Ectodermal cell (in vitro differentiated cells): ENCODE results near the gene SHMT1.
"Not testable (repeated sequence)": the region's sequence is repeated elsewhere in the genome, so short reads cannot be mapped to it uniquely, and the experiment has no call there.

Experiments
- H3K27ac ChIP-seq: 2 replicates; pipeline ENCODE4 v1.7.0; 2013; ENCODE audit warnings: mild to moderate bottlenecking, low read depth, low read length; ENCODE audit not compliant: insufficient read depth, poor library complexity, severe bottlenecking
- H3K27me3 ChIP-seq: 2 replicates; pipeline ENCODE4 v1.7.0; 2013; ENCODE audit warnings: mild to moderate bottlenecking, low read length; ENCODE audit not compliant: insufficient read depth, control insufficient read depth, poor library complexity, severe bottlenecking
- H3K36me3 ChIP-seq: one replicate; pipeline ENCODE4 v1.7.0; 2013; ENCODE audit warnings: low read length; ENCODE audit not compliant: control insufficient read depth, insufficient read depth
- H3K4me1 ChIP-seq: one replicate; pipeline ENCODE4 v1.7.0; 2013; ENCODE audit warnings: low read length; ENCODE audit not compliant: control insufficient read depth, insufficient read depth
- H3K4me3 ChIP-seq: 2 replicates; pipeline ENCODE4 v1.7.0; 2013; ENCODE audit warnings: low read depth, low read length, control low read depth; ENCODE audit not compliant: insufficient read depth
- H3K9me3 ChIP-seq: 2 replicates; pipeline ENCODE4 v1.7.0; 2013; ENCODE audit warnings: mild to moderate bottlenecking, low read length, moderate library complexity; ENCODE audit not compliant: control insufficient read depth
- WGBS, 2 experiments: methylation state at CpG; one replicate each; pipeline ENCODE4 v1.1.7; 2013; ENCODE audit warnings: missing lambda C conversion rate in 2 of 2; 5-methylcytosine and 5-hydroxymethylcytosine counted together

The SHMT1 gene

GRCh38 chr17:18388266-18388665 lies 24.9 kb upstream of the SHMT1 start:
- not testable (repeated sequence) for H3K27ac ChIP-seq, H3K4me1 ChIP-seq, H3K36me3 ChIP-seq, H3K9me3 ChIP-seq, H3K27me3 ChIP-seq, H3K4me3 ChIP-seq
- 84 to 90% methylated on average over 4 of the region's 4 CpGs for WGBS, 2 experiments

- H3K27ac ChIP-seq, H3K27me3 ChIP-seq, H3K9me3 ChIP-seq, H3K4me3 ChIP-seq, H3K36me3 ChIP-seq, H3K4me1 ChIP-seq: not testable (repeated sequence)
- 87 to 88% methylated on average over 5 of the region's 5 CpGs for WGBS, 2 experiments
These were observed 24.2 kb upstream of the SHMT1 start for GRCh38 chr17:18387583-18387982.

- not testable (repeated sequence) for H3K27me3 ChIP-seq
These were observed 20.9 kb upstream of the SHMT1 start for GRCh38 chr17:18384271-18384670.

DNA sequence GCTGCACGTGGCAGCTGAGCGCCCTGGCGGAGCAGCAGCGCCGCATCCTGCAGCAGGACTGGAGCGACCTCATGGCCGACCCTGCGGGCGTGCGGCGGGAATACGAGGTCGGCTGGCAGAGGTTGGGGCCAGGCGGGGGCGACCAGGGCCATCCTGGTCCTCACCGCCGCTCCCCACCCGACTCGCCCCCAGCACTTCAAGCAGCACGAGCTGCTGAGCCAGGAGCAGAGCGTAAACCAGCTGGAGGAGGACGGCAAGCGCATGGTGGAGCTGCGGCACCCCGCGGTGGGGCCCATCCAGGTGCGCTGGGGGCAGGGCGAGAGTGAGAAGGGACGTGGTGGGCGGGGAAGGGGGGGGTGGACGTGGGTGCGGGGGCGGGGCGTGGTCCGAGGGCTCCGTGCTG lies 19.7 kb upstream of the SHMT1 start:
- H3K36me3 ChIP-seq, H3K4me1 ChIP-seq, H3K27me3 ChIP-seq, H3K4me3 ChIP-seq, H3K9me3 ChIP-seq, H3K27ac ChIP-seq: not testable (repeated sequence)
- WGBS, 2 experiments = 81 to 84% methylated on average over 36 of the region's 36 CpGs

More at GRCh38 chr17:18384271-18384670, 20.9 kb upstream of the SHMT1 start:
- not testable (repeated sequence) for H3K27ac ChIP-seq, H3K4me1 ChIP-seq, H3K9me3 ChIP-seq, H3K4me3 ChIP-seq, H3K36me3 ChIP-seq
- WGBS, 2 experiments = 94 to 97% methylated on average over 6 of the region's 7 CpGs

- no peaks in the 10 kb centered on the region for H3K9me3 ChIP-seq
- H3K4me3 ChIP-seq = no peak overlapping the region
- H3K36me3 ChIP-seq = no peaks in the 10 kb centered on the region
- H3K27me3 ChIP-seq = no peaks in the 10 kb centered on the region
- WGBS, 2 experiments = 93 to 95% methylated on average over 36 of the region's 36 CpGs
- no peak overlapping the region for H3K27ac ChIP-seq
- no peaks in the 10 kb centered on the region for H3K4me1 ChIP-seq
These were observed 19.2 kb upstream of the SHMT1 start for GRCh38 chr17:18382441-18383078.

DNA sequence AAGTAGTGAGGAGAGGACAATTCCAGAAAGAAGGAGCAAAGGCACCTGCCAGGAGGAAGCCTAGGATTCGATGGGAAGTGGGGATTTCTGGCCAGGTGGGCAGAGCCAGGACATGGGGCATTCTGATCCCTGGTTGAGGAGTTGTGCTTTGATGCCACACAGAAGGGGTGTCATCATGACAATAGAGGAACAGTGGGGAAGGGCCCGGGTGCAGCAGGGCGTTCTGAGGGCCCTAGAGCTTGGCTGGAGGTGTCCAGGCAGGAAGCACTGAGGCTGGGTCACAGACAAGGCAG lies 18.5 kb upstream of the SHMT1 start:
- no peaks in the 10 kb centered on the region for H3K27me3 ChIP-seq
- WGBS, 2 experiments = 86 to 88% methylated on average over 3 of the region's 3 CpGs
- H3K27ac ChIP-seq = no peak overlapping the region
- H3K36me3 ChIP-seq = no peaks in the 10 kb centered on the region
- no peaks in the 10 kb centered on the region for H3K4me1 ChIP-seq
- no peaks in the 10 kb centered on the region for H3K9me3 ChIP-seq
- H3K4me3 ChIP-seq = no peak overlapping the region

- no peaks in the 10 kb centered on the region for H3K4me1 ChIP-seq
These were observed 18.0 kb upstream of the SHMT1 start for GRCh38 chr17:18381158-18381952.

GRCh38 chr17:18380471-18381157 lies 17.3 kb upstream of the SHMT1 start:
- 86 to 89% methylated on average over 15 of the region's 15 CpGs for WGBS, 2 experiments

More at GRCh38 chr17:18381158-18381952, 18.0 kb upstream of the SHMT1 start:
- Histone ChIP-seq H3K4me3 (no peak overlapping the region), H3K36me3 (no peaks in the 10 kb centered on the region), H3K9me3 (no peaks in the 10 kb centered on the region), H3K27ac (no peak overlapping the region), H3K27me3 (no peaks in the 10 kb centered on the region)
- WGBS, 2 experiments = 93% methylated on average over 23 of the region's 23 CpGs

GRCh38 chr17:18379246-18380146 lies 16.1 kb upstream of the SHMT1 start:
- H3K27me3 ChIP-seq = no peaks in the 10 kb centered on the region
- H3K27ac ChIP-seq = no peak overlapping the region
- H3K4me1 ChIP-seq = no peaks in the 10 kb centered on the region
- 94% methylated on average over 16 of the region's 16 CpGs for WGBS, 2 experiments
- no peaks in the 10 kb centered on the region for H3K36me3 ChIP-seq
- H3K9me3 ChIP-seq = no peaks in the 10 kb centered on the region
- H3K4me3 ChIP-seq = no peak overlapping the region

More at GRCh38 chr17:18380471-18381157, 17.3 kb upstream of the SHMT1 start:
- Histone ChIP-seq H3K27ac (no peak overlapping the region), H3K9me3 (no peaks in the 10 kb centered on the region), H3K4me3 (no peak overlapping the region), H3K27me3 (no peaks in the 10 kb centered on the region), H3K36me3 (no peaks in the 10 kb centered on the region), H3K4me1 (no peaks in the 10 kb centered on the region)

DNA sequence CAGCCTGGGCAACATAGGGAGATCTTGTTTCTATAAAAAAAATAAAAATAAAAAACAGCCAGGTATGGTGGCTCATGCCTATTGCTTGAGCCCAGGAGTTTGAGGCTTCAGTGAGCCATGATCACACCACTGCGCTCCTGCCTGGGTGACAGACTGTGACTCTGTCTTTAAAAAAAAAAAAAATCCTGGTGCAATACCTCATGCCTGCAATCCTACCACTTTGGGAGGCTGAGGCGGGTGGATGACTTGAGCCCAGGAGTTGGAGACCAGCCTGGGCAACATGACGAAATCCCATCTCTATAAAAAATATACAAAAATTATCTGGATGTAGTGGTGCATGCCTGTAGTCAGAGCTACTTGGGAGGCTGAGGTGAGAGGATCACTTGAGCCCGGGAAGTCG lies 15.3 kb upstream of the SHMT1 start:
- H3K9me3 ChIP-seq, H3K4me1 ChIP-seq, H3K4me3 ChIP-seq, H3K27ac ChIP-seq, H3K36me3 ChIP-seq, H3K27me3 ChIP-seq: not testable (repeated sequence)
- 89 to 97% methylated on average over 4 of the region's 5 CpGs for WGBS, 2 experiments
